ENCODE data around the gene PDHX.

PDHX gene

DNA sequence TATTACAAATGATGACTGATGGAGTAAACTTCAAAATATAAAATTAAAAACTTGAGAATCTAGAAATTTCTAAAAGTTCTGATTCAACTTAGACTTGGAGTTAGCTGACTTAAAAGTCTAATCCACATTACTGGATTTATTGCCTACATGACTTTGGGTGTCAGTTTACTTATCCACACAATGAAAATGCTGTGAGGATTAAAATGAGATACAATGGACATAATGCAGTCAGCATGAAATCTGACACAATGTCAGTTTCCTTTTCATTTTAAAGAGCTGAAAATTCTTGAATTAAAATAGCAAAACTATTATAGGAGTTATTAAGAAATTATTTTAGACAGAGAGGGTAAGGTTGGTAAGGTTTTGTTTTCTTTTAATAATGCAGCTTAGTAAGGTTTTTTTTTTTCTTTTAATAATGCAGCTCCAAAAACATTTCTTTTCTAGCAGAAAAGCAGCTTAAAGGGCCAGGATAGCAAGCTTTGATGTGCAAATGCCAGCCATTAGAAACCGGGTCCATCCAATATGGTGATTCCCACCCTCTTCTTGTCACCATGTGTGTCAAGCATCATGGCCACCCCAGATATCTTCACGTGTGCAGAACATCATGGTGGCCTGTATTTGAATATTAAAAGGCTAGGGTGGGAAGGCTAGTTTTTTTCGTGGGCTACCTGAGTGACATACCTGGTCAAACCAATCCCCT is 19.1 kb upstream of the PDHX start:
- CTCF ChIA-PET, result no interaction called here
- TF ChIP-seq, protein P1, sequence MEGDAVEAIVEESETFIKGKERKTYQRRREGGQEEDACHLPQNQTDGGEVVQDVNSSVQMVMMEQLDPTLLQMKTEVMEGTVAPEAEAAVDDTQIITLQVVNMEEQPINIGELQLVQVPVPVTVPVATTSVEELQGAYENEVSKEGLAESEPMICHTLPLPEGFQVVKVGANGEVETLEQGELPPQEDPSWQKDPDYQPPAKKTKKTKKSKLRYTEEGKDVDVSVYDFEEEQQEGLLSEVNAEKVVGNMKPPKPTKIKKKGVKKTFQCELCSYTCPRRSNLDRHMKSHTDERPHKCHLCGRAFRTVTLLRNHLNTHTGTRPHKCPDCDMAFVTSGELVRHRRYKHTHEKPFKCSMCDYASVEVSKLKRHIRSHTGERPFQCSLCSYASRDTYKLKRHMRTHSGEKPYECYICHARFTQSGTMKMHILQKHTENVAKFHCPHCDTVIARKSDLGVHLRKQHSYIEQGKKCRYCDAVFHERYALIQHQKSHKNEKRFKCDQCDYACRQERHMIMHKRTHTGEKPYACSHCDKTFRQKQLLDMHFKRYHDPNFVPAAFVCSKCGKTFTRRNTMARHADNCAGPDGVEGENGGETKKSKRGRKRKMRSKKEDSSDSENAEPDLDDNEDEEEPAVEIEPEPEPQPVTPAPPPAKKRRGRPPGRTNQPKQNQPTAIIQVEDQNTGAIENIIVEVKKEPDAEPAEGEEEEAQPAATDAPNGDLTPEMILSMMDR (conservative IDR thresholded peaks at IDR 0.05; ENCODE audit: low read depth), result no peak
- H3K27ac ChIP-seq, result no peak overlapping the region
- POLR2A ChIA-PET (ENCODE audit: low non-redundant PET), result no interaction called here
- DNase-seq (ENCODE audit: low spot score), result no peak

DNA sequence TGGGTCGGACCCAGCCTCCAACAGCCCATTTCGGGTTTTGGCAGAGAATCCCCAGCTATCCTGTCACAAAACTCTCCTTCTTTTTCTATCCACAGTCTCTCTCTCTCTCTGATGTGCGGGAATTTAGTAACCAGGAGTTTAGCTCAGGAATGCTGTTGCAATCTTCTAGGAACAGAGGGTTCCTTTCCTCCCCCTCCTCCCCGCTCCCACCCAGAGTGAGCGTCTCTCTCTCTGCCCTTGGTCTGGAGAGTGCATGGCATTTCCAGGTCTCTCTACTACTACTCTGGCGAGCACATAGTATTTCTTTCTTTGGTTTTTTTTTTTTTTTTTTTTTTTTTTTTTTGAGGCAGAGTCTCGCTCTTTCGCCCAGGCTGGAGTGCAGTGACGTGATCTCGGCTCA is 17.9 kb upstream of the PDHX start:
- CTCF ChIA-PET, result interaction anchor here (0.6 to 1.0 kb wide), 2 partner anchors 362 to 386 kb away, joined by 3 read pairs; no protein-coding TSS in a partner anchor
- no peak overlapping the region for H3K27ac ChIP-seq
- POLR2A ChIA-PET (ENCODE audit: low non-redundant PET), result no interaction called here
- DNase-seq (ENCODE audit: low spot score), result no peak
- TF ChIP-seq, protein P1 (conservative IDR thresholded peaks at IDR 0.05; ENCODE audit: low read depth), result no peak

DNA sequence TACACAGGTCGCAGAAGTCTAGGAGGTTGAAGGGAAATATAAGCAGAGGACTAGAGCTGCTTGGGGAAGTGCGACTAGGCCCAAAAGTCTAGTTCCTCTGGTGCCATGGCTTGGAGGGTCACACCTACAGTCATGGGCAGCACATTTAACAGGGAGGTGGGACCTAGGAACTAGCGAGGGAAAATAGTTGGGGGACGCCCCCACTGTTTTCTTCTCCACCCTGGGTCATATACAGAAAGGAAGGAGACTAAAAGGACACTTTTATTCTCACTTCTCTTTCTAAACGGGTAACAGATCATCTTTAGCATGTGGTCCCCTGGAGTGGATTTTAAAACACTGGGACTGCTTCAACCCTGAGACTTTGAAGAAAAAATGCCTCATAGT is 16.8 kb upstream of the PDHX start:
- TF ChIP-seq, protein P1 (conservative IDR thresholded peaks at IDR 0.05; ENCODE audit: low read depth), result no peak
- H3K27ac ChIP-seq, result no peak overlapping the region
- no peak for DNase-seq (ENCODE audit: low spot score)
- CTCF ChIA-PET, result interaction anchor here (0.7 kb wide), 1 partner anchor 496 kb away, joined by 3 read pairs; no protein-coding TSS in a partner anchor
- POLR2A ChIA-PET (ENCODE audit: low non-redundant PET), result no interaction called here

DNA sequence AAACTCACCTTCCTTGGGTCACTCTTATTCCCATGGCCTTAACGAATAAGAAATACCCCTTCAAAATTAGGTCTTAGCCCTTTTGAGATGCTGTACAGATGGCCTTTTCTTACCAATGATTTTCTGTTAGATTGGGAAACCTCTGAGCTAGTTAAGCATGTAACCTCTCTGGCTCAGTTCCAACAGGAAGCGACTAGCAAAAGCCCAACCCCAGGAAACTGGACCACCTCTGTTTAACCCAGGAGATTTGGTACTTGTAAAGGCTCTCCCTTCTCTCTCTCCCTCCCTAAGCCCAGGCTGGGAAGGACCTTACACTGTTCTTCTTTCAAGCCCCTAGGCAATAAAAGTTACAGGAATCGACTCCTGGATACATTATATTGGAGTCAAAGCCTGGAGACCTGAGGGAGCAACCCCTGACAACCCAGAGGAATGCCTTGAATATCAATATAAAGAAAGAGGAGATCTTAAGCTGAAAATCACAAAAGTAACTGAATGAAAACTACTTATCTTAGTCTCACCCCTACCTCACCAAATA is 11.9 kb upstream of the PDHX start:
- TF ChIP-seq, protein P1 (conservative IDR thresholded peaks at IDR 0.05; ENCODE audit: low read depth), result no peak
- POLR2A ChIA-PET (ENCODE audit: low non-redundant PET), result no interaction called here
- CTCF ChIA-PET, result no interaction called here
- DNase-seq (ENCODE audit: low spot score), result no peak
- no peak overlapping the region for H3K27ac ChIP-seq

DNA sequence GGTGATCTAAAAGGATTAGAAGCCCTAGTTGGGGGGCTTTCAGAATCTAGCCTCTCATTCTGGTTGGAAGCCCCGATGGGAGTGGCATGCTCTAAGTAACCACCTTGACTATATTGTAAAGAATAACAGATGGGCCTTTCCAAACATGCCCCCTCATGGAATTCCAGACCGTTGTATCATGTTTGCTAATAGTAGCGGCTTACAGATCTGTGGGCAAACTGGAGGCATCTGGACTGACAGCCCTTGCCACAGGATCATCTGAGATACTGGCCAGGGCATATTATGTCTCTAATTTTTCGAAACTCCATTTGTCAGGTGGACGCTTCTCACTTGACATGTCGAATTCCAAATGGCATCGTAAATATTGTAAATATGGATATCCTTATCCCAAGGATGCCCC is 10.8 kb upstream of the PDHX start:
- DNase-seq (ENCODE audit: low spot score), result no peak
- no peak overlapping the region for H3K27ac ChIP-seq
- TF ChIP-seq, protein P1 (conservative IDR thresholded peaks at IDR 0.05; ENCODE audit: low read depth), result no peak
- ChIA-PET CTCF (no interaction called here), POLR2A (ENCODE audit: low non-redundant PET) (no interaction called here)

DNA sequence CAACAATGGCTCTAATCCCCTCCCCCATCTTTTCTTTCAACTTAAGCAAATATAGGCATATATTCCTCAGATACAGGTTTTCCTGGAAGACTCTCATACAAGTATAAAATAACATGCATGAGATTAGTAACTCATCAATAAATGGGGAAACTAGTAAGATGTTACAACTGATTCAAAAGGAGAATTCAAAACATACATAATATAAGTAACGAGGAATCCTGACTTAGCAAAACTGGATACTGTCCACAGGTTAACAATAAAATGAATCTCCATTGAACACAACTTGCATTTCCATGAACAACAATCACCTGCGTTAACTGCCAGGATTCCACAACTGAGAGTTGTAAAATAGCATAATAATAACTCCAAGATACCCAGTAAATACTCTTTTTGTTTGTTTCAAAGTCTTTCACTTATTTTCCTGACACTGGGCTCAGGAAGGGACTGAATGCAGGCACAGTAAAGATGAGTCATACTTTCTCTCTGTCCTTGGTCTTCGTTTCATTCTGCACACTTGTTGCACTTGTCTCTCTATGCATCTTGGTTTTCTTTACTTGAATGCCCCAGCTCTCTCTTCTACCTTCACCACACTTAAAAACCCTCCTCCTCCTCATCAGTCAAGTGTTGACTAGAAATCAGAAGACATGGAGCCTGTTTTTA is 8.4 kb upstream of the PDHX start:
- CTCF ChIA-PET, result no interaction called here
- DNase-seq (ENCODE audit: low spot score), result no peak
- no peak overlapping the region for H3K27ac ChIP-seq
- TF ChIP-seq, protein P1 (conservative IDR thresholded peaks at IDR 0.05; ENCODE audit: low read depth), result no peak
- POLR2A ChIA-PET (ENCODE audit: low non-redundant PET), result no interaction called here

Data from RWPE1 (cell line).